ENCODE data around the gene CPXM2.

Gene CPXM2

DNA sequence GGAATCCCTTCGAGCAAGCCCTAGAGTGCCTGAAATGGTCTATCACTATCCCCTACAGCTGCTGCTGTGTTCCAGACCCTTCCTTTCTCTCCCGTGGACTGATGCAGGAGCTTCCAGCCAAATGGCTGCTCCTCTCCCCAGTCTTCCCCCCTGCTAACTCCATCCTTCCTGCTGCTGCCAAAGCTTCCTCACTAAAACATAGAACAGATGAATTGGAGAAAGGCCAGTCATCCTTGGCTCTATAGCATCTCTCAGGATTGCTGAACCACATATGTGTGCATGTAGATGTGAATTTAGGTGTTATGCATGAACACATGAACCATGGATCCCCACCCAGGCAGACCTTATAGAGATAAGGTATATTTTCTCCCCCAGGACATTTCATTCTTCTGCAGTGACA is 164.8 kb downstream of the CPXM2 start:
- DNase-seq, result no peak

DNA sequence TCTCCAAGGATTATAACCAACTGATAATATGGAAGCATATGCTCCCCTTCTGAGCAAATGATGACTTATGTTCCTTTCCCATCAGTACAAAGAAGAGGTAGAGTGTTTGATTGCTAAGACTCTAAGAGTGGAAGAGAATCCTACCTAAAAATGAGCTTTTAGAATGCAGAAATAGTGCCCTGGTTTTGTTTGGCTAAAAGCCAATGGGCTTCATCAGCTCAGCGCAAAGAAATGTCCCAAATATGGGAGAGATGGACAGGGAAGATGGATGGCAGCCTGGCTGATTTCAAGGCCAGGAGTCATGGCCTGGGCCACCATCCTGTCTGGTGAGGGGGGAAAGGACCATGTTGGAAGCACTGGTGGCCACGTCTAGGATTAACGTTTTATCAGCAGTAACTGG is 165.2 kb downstream of the CPXM2 start:
- no peak for DNase-seq

GRCh38 chr10:123724747-123725146 is 166.9 kb downstream of the CPXM2 start:
- DNase-seq, result no peak

- DNase-seq, result no peak
These were observed 169.3 kb downstream of the CPXM2 start for GRCh38 chr10:123722351-123722750.

GRCh38 chr10:123721441-123722049 is 170.1 kb downstream of the CPXM2 start:
- DNase-seq, result no peak

DNA sequence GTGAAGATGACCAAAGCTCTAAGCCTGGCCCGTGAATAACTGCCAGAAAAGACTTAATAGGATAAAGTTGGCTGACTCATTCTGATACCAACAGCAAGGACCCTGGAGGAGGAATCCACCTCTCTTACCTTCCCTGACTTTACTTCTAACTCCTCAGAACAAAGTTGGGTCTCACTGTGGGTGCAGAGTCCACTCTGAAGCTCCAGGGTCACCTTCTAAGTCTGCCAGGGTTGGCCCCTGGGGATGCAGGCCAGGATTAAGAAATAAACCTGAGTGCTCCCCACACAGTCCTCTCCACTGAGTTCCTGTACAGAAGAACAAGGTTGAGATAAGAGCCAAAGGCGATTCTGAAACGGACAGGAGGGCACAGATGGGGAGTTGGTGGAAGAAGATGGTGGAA is 171.1 kb downstream of the CPXM2 start:
- no peak for DNase-seq

- no peak for DNase-seq
These were observed 173.0 kb downstream of the CPXM2 start for GRCh38 chr10:123718544-123719060.

- no peak for DNase-seq
These were observed 174.3 kb downstream of the CPXM2 start for GRCh38 chr10:123717336-123717735.

DNA sequence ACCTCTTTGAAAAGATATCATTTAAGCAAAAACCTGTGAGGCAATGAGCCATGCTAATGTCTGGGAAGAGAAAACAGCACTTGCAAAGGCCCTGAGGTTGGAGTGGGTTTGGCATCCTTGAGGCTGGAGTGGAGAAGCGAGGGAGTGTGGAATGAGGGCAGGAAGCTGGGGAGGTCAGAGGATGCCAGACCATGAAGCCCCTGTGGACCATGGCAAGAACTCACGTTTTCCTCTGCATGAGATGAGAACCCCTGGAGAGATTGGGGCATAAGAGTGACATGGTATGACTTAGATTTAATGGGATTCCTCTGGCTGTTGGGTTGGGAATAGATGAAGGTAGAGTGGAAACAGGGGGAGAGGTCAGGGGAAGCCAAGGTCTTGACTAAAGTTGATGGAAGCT is 176.1 kb downstream of the CPXM2 start:
- DNase-seq, result no peak

DNA sequence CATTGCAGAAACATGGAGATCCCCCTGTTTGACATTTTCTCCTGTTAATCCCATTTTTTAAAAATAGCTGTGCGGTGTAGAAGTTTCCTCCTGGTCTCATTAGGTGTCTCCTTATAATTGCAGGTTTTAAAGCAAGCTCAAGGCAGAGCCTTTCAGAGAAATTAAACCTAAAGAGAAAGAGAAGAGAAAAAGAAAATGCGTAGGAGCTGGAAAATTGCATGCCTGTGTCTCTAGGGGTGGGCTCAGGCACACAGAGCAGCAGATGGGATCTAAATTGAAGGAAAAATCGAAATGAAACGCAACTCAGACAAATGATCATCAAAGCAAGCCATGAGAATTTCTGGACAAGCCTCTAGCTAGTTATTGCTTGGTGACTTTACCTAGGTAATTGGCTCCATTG is 185.4 kb downstream of the CPXM2 start:
- no peak for DNase-seq

GRCh38 chr10:123704812-123705211 is 186.8 kb downstream of the CPXM2 start:
- DNase-seq, result no peak

- no peak for DNase-seq
These were observed 187.5 kb downstream of the CPXM2 start for GRCh38 chr10:123704076-123704475.

- DNase-seq, result no peak
These were observed 188.3 kb downstream of the CPXM2 start for GRCh38 chr10:123703195-123703790.
